H9 (cell line): Measurements from ENCODE around the gene AADACL3. TPM values are rescaled to one million over a fixed set of nuclear protein-coding genes. Genes with fewer than 3 reads are reported as not detected.

Source experiments
- DNase-seq: peaks from one replicate; pipeline ENCODE4 v3.0.0-alpha.2; 2017
- H2AFZ ChIP-seq: one replicate; pipeline ENCODE4 v1.6.1; 2013; ENCODE audit warnings: mild to moderate bottlenecking, low read length, control low read depth, moderate library complexity
- H2AK5ac ChIP-seq: 2 replicates; pipeline ENCODE4 v1.6.1; 2013; ENCODE audit warnings: low read length, control low read depth, mixed read lengths; ENCODE audit not compliant: insufficient read length
- H2BK120ac ChIP-seq: one replicate; pipeline ENCODE4 v1.6.1; 2013; ENCODE audit warnings: low read depth, mild to moderate bottlenecking, low read length, control low read depth, inconsistent platforms; ENCODE audit not compliant: poor library complexity, severe bottlenecking
- H2BK12ac ChIP-seq: 2 replicates; pipeline ENCODE4 v1.6.1; 2013; ENCODE audit warnings: low read length, control low read depth, mixed read lengths, low read depth; ENCODE audit not compliant: insufficient read length
- H2BK15ac ChIP-seq: 2 replicates; pipeline ENCODE4 v1.6.1; 2013; ENCODE audit warnings: low read depth, low read length, control low read depth
- H2BK20ac ChIP-seq: one replicate; pipeline ENCODE4 v1.6.1; 2013; ENCODE audit warnings: low read depth, mild to moderate bottlenecking, low read length, control low read depth, inconsistent platforms; ENCODE audit not compliant: poor library complexity, severe bottlenecking
- H2BK5ac ChIP-seq: 2 replicates; pipeline ENCODE4 v1.6.1; 2013; ENCODE audit warnings: low read length, control low read depth, mixed read lengths; ENCODE audit not compliant: insufficient read length
- H3K14ac ChIP-seq: 2 replicates; pipeline ENCODE4 v1.6.1; 2013; ENCODE audit warnings: low read length, control low read depth; ENCODE audit not compliant: insufficient read depth
- H3K18ac ChIP-seq: 2 replicates; pipeline ENCODE4 v1.6.1; 2013; ENCODE audit warnings: low read depth, mild to moderate bottlenecking, mixed read lengths, low read length, control low read depth; ENCODE audit not compliant: insufficient read length
- H3K23ac ChIP-seq: 2 replicates; pipeline ENCODE4 v1.6.1; 2013; ENCODE audit warnings: low read length, control low read depth, mixed read lengths, low read depth; ENCODE audit not compliant: insufficient read length
- H3K23me2 ChIP-seq: 2 replicates; pipeline ENCODE4 v1.6.1; 2013; ENCODE audit warnings: low read depth, mild to moderate bottlenecking, mixed read lengths, low read length, control low read depth; ENCODE audit not compliant: insufficient read length, poor library complexity, severe bottlenecking
- H3K27ac ChIP-seq: 2 replicates; pipeline ENCODE4 v1.5.1; 2013; ENCODE audit warnings: low read length, control low read depth, mixed read lengths, low read depth; ENCODE audit not compliant: insufficient read length
- H3K27me3 ChIP-seq: 2 replicates; pipeline ENCODE4 v1.6.1; 2013; ENCODE audit warnings: low read length, control low read depth, inconsistent platforms; ENCODE audit not compliant: insufficient read depth
- H3K4ac ChIP-seq: 2 replicates; pipeline ENCODE4 v1.6.1; 2013; ENCODE audit warnings: low read depth, mild to moderate bottlenecking, control low read depth, inconsistent platforms, low read length, moderate library complexity
- H3K4me1 ChIP-seq: 2 replicates; pipeline ENCODE4 v1.6.1; 2013; ENCODE audit warnings: low read length, control low read depth, inconsistent platforms; ENCODE audit not compliant: insufficient read depth
- H3K4me2 ChIP-seq: 2 replicates; pipeline ENCODE4 v1.6.1; 2013; ENCODE audit warnings: low read length, control low read depth, mixed read lengths; ENCODE audit not compliant: insufficient read length, insufficient read depth
- H3K56ac ChIP-seq: 2 replicates; pipeline ENCODE4 v1.6.1; 2013; ENCODE audit warnings: low read depth, mild to moderate bottlenecking, mixed read lengths, low read length, control low read depth; ENCODE audit not compliant: insufficient read length
- H3K79me1 ChIP-seq: 2 replicates; pipeline ENCODE4 v1.6.1; 2013; ENCODE audit warnings: low read depth, mild to moderate bottlenecking, moderate library complexity, low read length, control low read depth, inconsistent platforms; ENCODE audit not compliant: insufficient read depth, poor library complexity, severe bottlenecking
- H3K79me2 ChIP-seq: 2 replicates; pipeline ENCODE4 v1.6.1; 2013; ENCODE audit warnings: low read length, control low read depth, inconsistent platforms; ENCODE audit not compliant: insufficient read depth
- H3K9ac ChIP-seq: 2 replicates; pipeline ENCODE4 v1.6.1; 2013; ENCODE audit warnings: low read length, control low read depth, mixed read lengths; ENCODE audit not compliant: insufficient read length; ENCODE audit errors: extremely low read depth
- H3K9me3 ChIP-seq: one replicate; pipeline ENCODE4 v1.6.1; 2013; ENCODE audit warnings: low read depth, low read length, inconsistent platforms; ENCODE audit not compliant: control insufficient read depth
- H3T11ph ChIP-seq: one replicate; pipeline ENCODE4 v1.6.1; 2013; ENCODE audit warnings: mild to moderate bottlenecking, low read length, control low read depth, inconsistent platforms
- H4K20me1 ChIP-seq: one replicate; pipeline ENCODE4 v1.6.1; 2013; ENCODE audit not compliant: control insufficient read depth, insufficient read length, insufficient read depth
- H4K5ac ChIP-seq: 2 replicates; pipeline ENCODE4 v1.6.1; 2013; ENCODE audit warnings: low read depth, mild to moderate bottlenecking, mixed read lengths, low read length, control low read depth; ENCODE audit not compliant: insufficient read length
- H4K8ac ChIP-seq: replicated peaks from 2 replicates; pipeline ENCODE4 v1.6.1; 2013; ENCODE audit warnings: low read length, control low read depth, mixed read lengths, low read depth; ENCODE audit not compliant: insufficient read length
- H4K91ac ChIP-seq: 2 replicates; pipeline ENCODE4 v1.6.1; 2013; ENCODE audit warnings: low read depth, mild to moderate bottlenecking, moderate library complexity, mixed read lengths, low read length, control low read depth; ENCODE audit not compliant: insufficient read length
- H3K27ac Mint-ChIP-seq, 3 experiments: 2 replicates in 2 of 3; 3 replicates in 1 of 3; pipeline ENCODE4 v1.8.0; 2020 to 2021; ENCODE audit warnings: mixed read lengths in 3 of 3, mild to moderate bottlenecking in 1 of 3, moderate library complexity in 1 of 3
- H3K27me3 Mint-ChIP-seq: 2 replicates; pipeline ENCODE4 v1.8.0; 2021; ENCODE audit warnings: low read depth, mild to moderate bottlenecking, moderate library complexity, mixed read lengths
- H3K36me3 Mint-ChIP-seq, 3 experiments: 2 replicates in 2 of 3; 3 replicates in 1 of 3; pipeline ENCODE4 v1.8.0; 2020 to 2021; ENCODE audit warnings: low read depth in 3 of 3, mixed read lengths in 3 of 3; ENCODE audit not compliant: insufficient read depth in 1 of 3
- H3K4me1 Mint-ChIP-seq, 2 experiments: 2 replicates each; pipeline ENCODE4 v1.8.0; 2020; ENCODE audit warnings: mixed read lengths in 2 of 2
- H3K4me3 Mint-ChIP-seq, 2 experiments: 2 replicates in 1 of 2; 3 replicates in 1 of 2; pipeline ENCODE4 v1.8.0; 2020 to 2021; ENCODE audit warnings: mild to moderate bottlenecking in 2 of 2, mixed read lengths in 2 of 2, moderate library complexity in 1 of 2
- H3K9me3 Mint-ChIP-seq, 2 experiments: 2 replicates in 1 of 2; 3 replicates in 1 of 2; pipeline ENCODE4 v1.8.0; 2020; ENCODE audit warnings: mild to moderate bottlenecking in 2 of 2, mixed read lengths in 2 of 2, moderate library complexity in 1 of 2
- WGBS: extraction: QIAGEN DNeasy Blood & Tissue Kit; methylation state at CpG from one replicate; pipeline ENCODE4 v1.1.7; 2013; ENCODE audit warnings: missing lambda C conversion rate, low lambda C conversion rate, mixed read lengths; ENCODE audit not compliant: insufficient read length; ENCODE audit errors: extremely low coverage; 5-methylcytosine and 5-hydroxymethylcytosine counted together
- total RNA-seq: library from RNA; stranded (reverse); gene quantifications from 2 replicates; pipeline ENCODE4 v1.2.1, GENCODE V29; 2021
- TF ChIP-seq, protein P1 (sequence below): fragments of 200-600 bp; sonication (generic); conservative IDR thresholded peaks from 3 replicates; pipeline ENCODE4 v1.8.0; 2021; ENCODE audit warnings: antibody characterized with exemption, mild to moderate bottlenecking

The AADACL3 gene
- total RNA-seq, 1 experiment from 2014 or later = 0.22 TPM

- Mint-ChIP-seq H3K9me3 (peaks cover 3 to 4% of the 10 kb centered on the region in 2 experiments; a peak in 4 of 5 replicates), H3K4me1 (no peaks in the 10 kb centered on the region)
Observed at GRCh38 chr1:12741946-12742345, 26.0 kb downstream of the AADACL3 start.

More at GRCh38 chr1:12741946-12742345, 26.0 kb downstream of the AADACL3 start:
- no peak overlapping the region for H2BK20ac ChIP-seq
- no peaks in the 10 kb centered on the region for H3K9me3 ChIP-seq
- H2AK5ac ChIP-seq = no peak overlapping the region
- H4K91ac ChIP-seq = no peak overlapping the region
- H3K14ac ChIP-seq = no peak overlapping the region
- H2BK5ac ChIP-seq = no peak overlapping the region
- no peak overlapping the region for H3K9ac ChIP-seq
- H3K79me2 ChIP-seq = no peaks in the 10 kb centered on the region
- H4K20me1 ChIP-seq = no peaks in the 10 kb centered on the region
- TF ChIP-seq, protein P1, sequence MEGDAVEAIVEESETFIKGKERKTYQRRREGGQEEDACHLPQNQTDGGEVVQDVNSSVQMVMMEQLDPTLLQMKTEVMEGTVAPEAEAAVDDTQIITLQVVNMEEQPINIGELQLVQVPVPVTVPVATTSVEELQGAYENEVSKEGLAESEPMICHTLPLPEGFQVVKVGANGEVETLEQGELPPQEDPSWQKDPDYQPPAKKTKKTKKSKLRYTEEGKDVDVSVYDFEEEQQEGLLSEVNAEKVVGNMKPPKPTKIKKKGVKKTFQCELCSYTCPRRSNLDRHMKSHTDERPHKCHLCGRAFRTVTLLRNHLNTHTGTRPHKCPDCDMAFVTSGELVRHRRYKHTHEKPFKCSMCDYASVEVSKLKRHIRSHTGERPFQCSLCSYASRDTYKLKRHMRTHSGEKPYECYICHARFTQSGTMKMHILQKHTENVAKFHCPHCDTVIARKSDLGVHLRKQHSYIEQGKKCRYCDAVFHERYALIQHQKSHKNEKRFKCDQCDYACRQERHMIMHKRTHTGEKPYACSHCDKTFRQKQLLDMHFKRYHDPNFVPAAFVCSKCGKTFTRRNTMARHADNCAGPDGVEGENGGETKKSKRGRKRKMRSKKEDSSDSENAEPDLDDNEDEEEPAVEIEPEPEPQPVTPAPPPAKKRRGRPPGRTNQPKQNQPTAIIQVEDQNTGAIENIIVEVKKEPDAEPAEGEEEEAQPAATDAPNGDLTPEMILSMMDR = no peak
- no peak overlapping the region for H3K23ac ChIP-seq
- Mint-ChIP-seq H3K36me3 (no peaks in the 10 kb centered on the region), H3K27me3 (no peaks in the 10 kb centered on the region; the same call in 1 of the 2 replicates), H3K27ac (no peak overlapping the region; a peak in 1 of 7 replicates), H3K4me3 (no peak overlapping the region)
- no peaks in the 10 kb centered on the region for H3K79me1 ChIP-seq
- H3K18ac ChIP-seq = no peak overlapping the region
- H3K4me1 ChIP-seq = no peaks in the 10 kb centered on the region
- no peak overlapping the region for H3K4me2 ChIP-seq
- H3T11ph ChIP-seq = no peak overlapping the region
- no peak overlapping the region for H2AFZ ChIP-seq
- no CpG with 5 or more reads among the region's 3 CpGs for WGBS
- no peak overlapping the region for H4K5ac ChIP-seq
- H3K23me2 ChIP-seq = no peaks in the 10 kb centered on the region
- no peak overlapping the region for H4K8ac ChIP-seq
- H2BK15ac ChIP-seq = no peak overlapping the region
- no peak overlapping the region for H3K56ac ChIP-seq
- no peak overlapping the region for H2BK120ac ChIP-seq
- no peaks in the 10 kb centered on the region for H3K27me3 ChIP-seq
- H3K4ac ChIP-seq = no peak overlapping the region
- no peak overlapping the region for H3K27ac ChIP-seq
- H2BK12ac ChIP-seq = no peak overlapping the region
- no peak for DNase-seq
